ENCODE data around the gene TNNC2. TPM values are rescaled to one million over a fixed set of nuclear protein-coding genes. Genes with fewer than 3 reads are reported as not detected.
"Not testable (repeated sequence)": the region's sequence is repeated elsewhere in the genome, so short reads cannot be mapped to it uniquely, and the experiment has no call there.

TNNC2 gene
- total RNA-seq, 2 experiments from 2014 or later, result not detected

- peaks cover 54% of the 10 kb centered on the region for H3K36me3 Mint-ChIP-seq (ENCODE audit: low read depth)
Measured at GRCh38 chr20:45812157-45813005, 14.7 kb downstream of the TNNC2 start, which contains the start of gene UBE2C. Gene UBE2C (plus strand): TSS chr20:45812644. CDS start chr20:45812696, 52 bp downstream.

GRCh38 chr20:45810191-45810970, 16.7 kb downstream of the TNNC2 start:
- H3K9me3 Mint-ChIP-seq, result no peaks in the 10 kb centered on the region
- DNase-seq, result no peak
- CTCF ChIA-PET, result interaction anchor here (0.9 to 4.3 kb wide), 3 partner anchors 11 to 159 kb away, joined by 3 to 29 read pairs (median 3); no protein-coding TSS in a partner anchor
- no peak for TF ChIP-seq CTCF (IDR thresholded peaks at IDR 0.05)
- peaks cover 14% of the 10 kb centered on the region for H3K4me1 Mint-ChIP-seq (ENCODE audit: low read depth)
- ATAC-seq, result no peak
- no peaks in the 10 kb centered on the region for H3K27me3 Mint-ChIP-seq
- H3K27ac Mint-ChIP-seq, result no peak overlapping the region
- intact Hi-C loops (cut with micrococcal nuclease), result loop anchor here (5.0 kb wide), 1 partner anchor 47 kb away; the partner anchor contains the start of genes ACOT8 and ZSWIM3
- peaks cover 44% of the 10 kb centered on the region for H3K36me3 Mint-ChIP-seq (ENCODE audit: low read depth)
- POLR2A ChIA-PET, result interaction anchor here (1.1 to 1.2 kb wide), 2 partner anchors 48 to 124 kb away, joined by 5 read pairs; partner anchors contain the start of gene PCIF1
- no peak overlapping the region for H3K4me3 Mint-ChIP-seq

More at GRCh38 chr20:45812157-45813005, 14.7 kb downstream of the TNNC2 start, which contains the start of gene UBE2C:
- intact Hi-C loops (cut with micrococcal nuclease), result loop anchor here (5.0 kb wide), 1 partner anchor 45 kb away; the partner anchor contains the start of genes ACOT8 and ZSWIM3
- POLR2A ChIA-PET, result interaction anchor here (0.9 to 3.3 kb wide), 19 partner anchors 8 to 137 kb away, joined by 3 to 17 read pairs (median 5); partner anchors contain the start of genes ACOT8, CTSA, DNTTIP1 and NEURL2
- H3K27ac Mint-ChIP-seq, result peak within 1 kb of the TSS; percentile 83
- peak; percentile 100 for ATAC-seq
- H3K9me3 Mint-ChIP-seq, result no peaks in the 10 kb centered on the region
- DNase-seq, result peak; percentile 98
- peak within 1 kb of the TSS; percentile 98 for H3K4me3 Mint-ChIP-seq
- TF ChIP-seq CTCF (IDR thresholded peaks at IDR 0.05), result no peak
- peaks cover 16% of the 10 kb centered on the region for H3K4me1 Mint-ChIP-seq (ENCODE audit: low read depth)
- H3K27me3 Mint-ChIP-seq, result no peaks in the 10 kb centered on the region
- CTCF ChIA-PET, result interaction anchor here (1.0 to 2.8 kb wide), 5 partner anchors 9 to 175 kb away, joined by 3 to 10 read pairs (median 6); no protein-coding TSS in a partner anchor

GRCh38 chr20:45801851-45802250, 25.3 kb downstream of the TNNC2 start:
- peaks cover 6% of the 10 kb centered on the region for H3K4me1 Mint-ChIP-seq (ENCODE audit: low read depth)
- no peak for ATAC-seq
- POLR2A ChIA-PET, result interaction anchor here (1.3 kb wide), 1 partner anchor 32 kb away, joined by 4 read pairs; no protein-coding TSS in a partner anchor
- peaks cover 25% of the 10 kb centered on the region for H3K36me3 Mint-ChIP-seq (ENCODE audit: low read depth)
- no peaks in the 10 kb centered on the region for H3K27me3 Mint-ChIP-seq
- no peak for DNase-seq
- H3K27ac Mint-ChIP-seq, result no peak overlapping the region
- intact Hi-C loops (cut with micrococcal nuclease), result no loop called here
- H3K4me3 Mint-ChIP-seq, result no peak overlapping the region
- no peak for TF ChIP-seq CTCF (IDR thresholded peaks at IDR 0.05)
- no peaks in the 10 kb centered on the region for H3K9me3 Mint-ChIP-seq
- CTCF ChIA-PET, result no interaction called here

- ChIA-PET POLR2A (interaction anchor here (0.8 to 1.8 kb wide), 7 partner anchors 10 to 171 kb away, joined by 3 to 7 read pairs (median 3); partner anchors contain the start of gene UBE2C), CTCF (interaction anchor here (0.7 to 2.3 kb wide), 48 partner anchors 10 to 505 kb away, joined by 3 to 31 read pairs (median 5); partner anchors contain the start of genes CTSA, NEURL2, SNX21 and TNNC2)
- peaks cover 29% of the 10 kb centered on the region for H3K36me3 Mint-ChIP-seq (ENCODE audit: low read depth)
- DNase-seq, result peak; percentile 83
- H3K27me3 Mint-ChIP-seq, result no peaks in the 10 kb centered on the region
- H3K9me3 Mint-ChIP-seq, result no peaks in the 10 kb centered on the region
- H3K4me3 Mint-ChIP-seq, result no peak overlapping the region
- H3K27ac Mint-ChIP-seq, result peak overlapping the region; percentile 22
- intact Hi-C loops (cut with micrococcal nuclease), result no loop called here
- ATAC-seq, result peak; percentile 99
- peaks cover 6% of the 10 kb centered on the region for H3K4me1 Mint-ChIP-seq (ENCODE audit: low read depth)
- TF ChIP-seq CTCF (IDR thresholded peaks at IDR 0.05), result peak; percentile 79
Measured at GRCh38 chr20:45798935-45799642, 28.0 kb downstream of the TNNC2 start.

GRCh38 chr20:45797955-45798354, 29.2 kb downstream of the TNNC2 start:
- CTCF ChIA-PET, result interaction anchor here (0.9 to 2.3 kb wide), 12 partner anchors 11 to 172 kb away, joined by 3 to 31 read pairs (median 8); partner anchors contain the start of genes ZNF335 and ZSWIM1
- DNase-seq; H3K9me3 Mint-ChIP-seq; POLR2A ChIA-PET; H3K27me3 Mint-ChIP-seq; H3K27ac Mint-ChIP-seq; intact Hi-C loops (cut with micrococcal nuclease); H3K4me1 Mint-ChIP-seq (ENCODE audit: low read depth); ATAC-seq; H3K4me3 Mint-ChIP-seq: not testable (repeated sequence)
- H3K36me3 Mint-ChIP-seq (ENCODE audit: low read depth), result peaks cover 28% of the 10 kb centered on the region

GRCh38 chr20:45797510-45797909, 29.6 kb downstream of the TNNC2 start:
- intact Hi-C loops (cut with micrococcal nuclease); ATAC-seq; H3K4me3 Mint-ChIP-seq; H3K27me3 Mint-ChIP-seq; H3K27ac Mint-ChIP-seq; POLR2A ChIA-PET; H3K9me3 Mint-ChIP-seq; DNase-seq; CTCF ChIA-PET: not testable (repeated sequence)
- peaks cover 14% of the 10 kb centered on the region for H3K4me1 Mint-ChIP-seq (ENCODE audit: low read depth)
- peaks cover 31% of the 10 kb centered on the region for H3K36me3 Mint-ChIP-seq (ENCODE audit: low read depth)
